GM19452 (cell line): ENCODE measurements around the gene CIDEC.
A peak's percentile ranks its signal among the peaks of the same experiment; 100 is the strongest.
"Not testable (repeated sequence)": the region's sequence is repeated elsewhere in the genome, so short reads cannot be mapped to it uniquely, and the experiment has no call there.

Experiments
- ATAC-seq: cut with Tn5 transposase; IDR thresholded peaks from one replicate; pipeline ENCODE4 v1.9.1; 2021; ENCODE audit not compliant: unreplicated experiment

Gene CIDEC

DNA sequence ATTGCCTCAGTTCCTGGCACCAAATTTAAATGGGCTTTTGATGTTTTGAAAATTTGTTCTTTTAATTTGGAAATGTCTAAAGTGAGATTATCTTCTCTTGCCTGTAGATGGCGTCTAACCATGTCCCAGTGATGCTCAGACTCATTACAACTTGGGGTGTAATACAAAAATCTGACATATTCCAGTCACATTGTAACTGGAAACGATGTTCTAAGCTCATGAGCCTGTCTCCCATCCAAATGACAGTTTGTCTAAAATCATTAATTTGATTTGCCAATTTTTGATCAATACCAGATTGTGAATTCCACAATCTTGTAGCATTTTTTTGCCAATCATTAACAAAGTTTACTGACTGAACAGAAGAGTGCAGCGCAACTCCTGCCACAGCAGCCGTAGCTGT, 31.2 kb downstream of the CIDEC start:
- not testable (repeated sequence) for ATAC-seq

DNA sequence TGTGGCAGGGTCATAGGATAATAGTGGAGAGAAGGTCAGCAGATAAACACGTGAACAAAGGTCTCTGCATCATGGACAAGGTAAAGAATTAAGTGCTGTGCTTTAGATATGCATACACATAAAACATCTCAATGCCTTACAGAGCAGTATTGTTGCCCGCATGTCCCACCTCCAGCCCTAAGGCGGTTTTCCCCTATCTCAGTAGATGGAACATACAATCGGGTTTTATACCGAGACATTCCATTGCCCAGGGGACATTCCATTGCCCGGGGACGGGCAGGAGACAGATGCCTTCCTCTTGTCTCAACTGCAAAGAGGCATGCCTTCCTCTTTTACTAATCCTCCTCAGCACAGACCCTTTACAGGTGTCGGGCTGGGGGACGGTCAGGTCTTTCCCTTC, 32.2 kb downstream of the CIDEC start:
- not testable (repeated sequence) for ATAC-seq

DNA sequence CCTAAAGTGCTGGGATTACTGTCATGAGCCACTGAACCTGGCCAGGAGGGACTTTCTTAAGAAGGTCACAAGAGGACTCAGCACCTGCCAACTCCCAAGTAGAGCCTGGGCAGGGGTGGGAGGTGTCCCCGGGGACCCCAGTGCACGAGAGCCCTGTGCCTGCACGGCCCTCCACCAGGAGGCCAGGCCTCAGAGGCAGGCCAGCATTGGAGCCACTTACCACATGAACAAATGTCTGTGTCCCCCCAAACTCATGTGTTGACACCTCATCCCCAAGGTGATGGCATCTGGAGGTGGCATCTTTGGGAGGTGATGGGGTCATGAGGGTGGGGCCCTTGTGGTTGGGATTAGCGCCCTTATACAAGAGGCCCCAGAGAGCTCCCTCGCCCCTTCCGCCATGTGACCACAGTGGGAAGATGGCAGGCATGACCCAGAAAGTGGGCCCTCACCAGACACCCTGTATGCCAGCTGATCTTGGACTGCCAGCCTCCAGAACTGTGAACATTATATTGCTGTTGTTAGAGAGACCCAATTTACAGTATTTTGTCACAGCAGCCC, 33.0 kb downstream of the CIDEC start:
- no peak for ATAC-seq

DNA sequence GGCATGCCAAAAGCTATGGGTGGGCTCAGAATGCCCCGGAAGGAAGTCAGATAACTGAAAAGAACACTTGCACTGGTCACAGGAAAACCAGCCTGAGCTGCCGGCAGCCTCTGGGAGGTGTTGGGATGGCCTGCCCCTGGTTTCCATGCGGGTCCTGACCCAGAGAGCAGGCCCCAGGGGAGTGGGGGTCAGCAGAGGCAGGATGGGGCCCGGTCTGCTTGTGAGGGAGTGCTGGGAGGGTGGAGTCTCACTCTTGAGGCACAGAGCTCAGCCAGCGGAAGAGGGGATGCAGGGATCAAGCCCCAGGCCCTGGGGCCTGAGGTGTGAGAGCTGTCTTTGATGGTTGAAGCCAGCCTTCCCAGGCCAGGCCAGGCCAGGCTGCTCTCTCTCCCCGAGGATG, 33.8 kb downstream of the CIDEC start:
- ATAC-seq = no peak

DNA sequence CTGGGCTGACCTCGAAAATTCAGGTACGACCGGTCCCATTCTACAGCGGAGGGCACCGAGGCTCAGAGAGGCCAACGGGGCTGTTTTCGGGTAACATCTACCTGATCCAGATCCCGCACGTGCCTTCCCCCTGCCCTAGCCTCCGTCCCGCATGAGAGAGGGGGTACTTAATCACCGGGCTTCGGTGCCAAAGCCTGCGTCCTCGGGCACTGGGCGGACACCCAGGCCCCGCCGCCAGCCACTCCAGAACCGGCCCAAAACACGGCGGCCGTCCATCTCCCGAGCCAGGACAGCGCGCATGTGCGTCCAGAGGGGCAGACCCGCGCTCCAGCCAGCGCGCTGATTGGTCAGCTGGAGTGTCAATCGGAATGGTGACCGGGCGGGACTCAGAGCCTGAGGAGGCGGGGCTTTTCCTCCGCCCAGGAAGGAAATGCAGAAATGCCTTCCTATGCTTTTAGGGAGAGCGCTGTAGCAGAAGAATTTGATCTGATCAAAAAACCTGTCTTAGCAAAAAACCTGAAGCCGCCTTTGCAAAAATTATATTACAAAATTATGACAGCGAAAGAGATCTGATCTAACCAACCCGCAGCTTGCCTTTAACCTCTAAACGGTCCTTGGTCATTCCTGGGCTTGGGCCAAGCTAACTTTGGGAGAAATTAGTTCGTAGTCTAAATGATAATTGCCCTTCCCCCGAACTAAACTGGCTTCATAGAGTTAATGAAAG, 36.2 kb downstream of the CIDEC start, which contains the start of gene RPUSD3:
TSS of gene RPUSD3 (minus strand) at position 294 of the 724 bp plus-strand sequence. CDS start at position 276, 18 bp downstream.
- peak; percentile 98 for ATAC-seq

DNA sequence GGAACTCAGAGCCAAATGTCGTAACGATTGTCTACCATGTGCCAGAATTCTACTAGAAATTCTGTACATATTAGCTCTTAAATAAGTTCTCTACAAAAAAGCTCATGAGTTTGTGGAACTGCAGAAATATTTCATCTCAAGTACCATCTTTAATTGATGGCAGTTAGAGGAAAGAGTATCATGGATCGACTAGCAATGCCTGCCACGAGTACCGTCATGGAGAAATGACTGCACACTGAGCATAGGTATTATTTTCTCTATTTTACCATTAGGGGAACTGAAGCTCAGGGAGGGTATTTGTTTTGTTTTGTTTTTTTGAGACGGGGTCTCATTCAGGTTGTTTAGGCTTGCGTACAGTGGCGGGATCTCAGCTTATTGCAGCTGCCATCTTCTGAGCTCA, 39.0 kb downstream of the CIDEC start:
- ATAC-seq = no peak

DNA sequence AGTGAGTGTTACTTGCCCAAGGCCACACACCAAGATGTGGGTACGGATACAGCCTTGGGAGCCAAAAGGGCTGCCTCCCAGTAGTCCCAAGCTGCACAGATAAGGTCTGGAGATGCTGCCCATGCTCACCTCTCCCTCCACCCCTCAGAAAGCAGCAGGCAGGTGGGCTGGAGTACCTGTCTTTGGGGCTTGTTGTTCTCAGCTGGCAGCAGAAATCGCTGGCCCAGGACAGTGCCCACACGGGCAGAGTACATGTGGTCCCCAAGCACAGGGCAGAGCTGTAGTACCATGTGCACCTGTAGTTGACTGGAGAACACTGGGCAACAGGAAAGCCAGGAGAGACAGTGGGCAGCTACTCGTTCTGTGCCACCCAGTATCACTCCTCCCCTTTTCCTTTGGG, 41.2 kb downstream of the CIDEC start:
- ATAC-seq = no peak

DNA sequence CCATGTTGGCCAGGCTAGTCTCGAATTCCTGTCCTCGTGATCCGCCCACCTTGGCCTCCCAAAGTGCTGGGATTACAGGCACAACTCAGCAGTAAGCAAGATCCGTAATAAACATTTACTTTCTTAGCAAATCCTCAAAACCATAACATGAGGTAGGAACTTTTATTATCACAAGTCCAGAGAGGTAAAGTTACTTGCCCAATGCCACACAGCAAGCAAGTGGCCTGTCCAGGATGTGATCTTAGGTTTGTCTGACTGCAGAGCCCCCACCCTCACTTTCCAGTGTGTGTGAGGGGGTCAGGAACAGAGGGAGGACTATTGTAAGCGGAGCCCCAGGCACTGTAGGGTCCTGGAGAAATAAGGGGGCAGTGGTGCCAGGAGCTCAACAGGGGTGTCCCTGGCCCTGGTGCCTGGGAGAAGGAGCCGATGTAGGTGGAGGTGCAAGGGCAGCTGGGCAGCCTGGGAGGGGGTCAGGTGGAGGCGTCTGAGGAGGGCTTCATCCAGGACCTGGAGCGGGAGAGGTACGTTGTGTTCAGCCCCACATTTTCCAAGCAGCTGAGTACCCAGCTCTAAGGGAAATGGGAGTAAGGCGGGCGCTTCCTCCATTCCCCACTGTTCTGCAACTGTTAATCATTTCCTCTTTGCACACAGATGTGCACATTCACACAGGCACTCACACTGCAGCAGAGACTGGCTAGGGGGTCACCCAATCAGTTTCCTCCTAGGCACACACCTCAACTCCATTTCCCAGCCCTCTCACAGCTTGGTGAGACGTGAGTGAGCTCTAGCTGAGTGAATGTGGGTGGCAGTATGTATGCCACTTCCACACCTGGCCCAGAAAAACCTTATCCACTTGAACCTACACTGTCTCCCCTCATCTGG, 42.1 kb downstream of the CIDEC start:
- no peak for ATAC-seq

DNA sequence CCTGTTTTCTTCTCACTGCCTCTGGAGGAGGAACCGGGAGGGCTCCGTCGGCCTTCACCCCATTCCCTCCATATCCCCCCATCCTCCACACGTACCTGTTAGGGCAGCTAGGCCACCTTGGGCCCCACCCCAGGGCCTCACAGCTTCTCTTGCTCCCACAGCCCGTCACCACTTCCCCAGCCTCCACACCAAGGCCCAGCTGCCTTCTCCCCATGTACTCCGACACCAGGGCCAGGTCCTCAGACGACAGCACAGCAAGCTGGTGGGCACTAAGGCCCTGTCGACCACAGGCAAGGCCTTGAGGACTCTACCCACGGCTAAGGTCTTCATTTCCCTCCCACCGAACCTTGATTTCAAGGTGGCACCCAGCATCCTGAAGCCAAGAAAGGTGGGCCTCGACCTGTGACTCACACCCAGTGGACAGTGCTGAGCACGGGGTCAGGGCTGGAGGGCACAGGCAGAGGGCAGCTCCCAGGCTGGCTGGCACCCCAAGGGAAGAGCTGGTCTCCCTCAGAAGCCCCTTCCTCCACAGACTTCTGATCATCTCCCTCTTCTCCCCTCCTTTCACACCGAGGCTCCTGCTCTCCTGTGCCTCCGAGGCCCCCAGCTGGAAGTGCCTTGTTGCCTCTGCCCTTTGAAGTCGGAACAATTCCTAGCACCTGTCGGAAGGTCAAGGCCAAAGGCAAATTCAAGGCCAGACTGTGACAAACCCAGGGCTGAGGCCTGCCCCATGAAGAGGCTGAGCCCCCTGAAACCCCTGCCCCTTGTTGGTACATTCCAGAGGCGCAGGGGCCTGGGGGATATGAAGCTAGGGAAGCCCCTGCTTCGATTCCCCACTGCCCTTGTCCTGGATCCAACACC, 45.3 kb downstream of the CIDEC start:
- ATAC-seq = no peak

DNA sequence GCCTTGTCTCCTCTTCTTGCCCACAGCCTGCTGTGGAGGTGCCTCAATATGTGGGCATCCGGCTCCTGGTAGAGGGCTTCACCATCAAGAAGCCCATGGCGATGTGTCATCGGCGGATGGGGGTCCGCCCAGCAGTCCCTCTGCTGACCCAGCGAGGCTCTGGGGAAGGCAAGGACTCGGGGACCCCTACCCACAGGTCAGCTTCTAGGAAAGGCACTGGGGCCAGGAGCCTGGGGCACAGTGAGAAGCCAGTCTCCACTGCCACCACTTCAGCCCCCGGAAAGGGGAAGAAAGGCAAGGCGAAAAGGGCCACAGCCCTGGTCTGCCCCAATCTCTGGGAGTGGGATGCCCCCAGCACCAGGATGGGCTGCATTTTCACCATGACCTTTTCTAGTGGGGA, 47.0 kb downstream of the CIDEC start:
- ATAC-seq = no peak

DNA sequence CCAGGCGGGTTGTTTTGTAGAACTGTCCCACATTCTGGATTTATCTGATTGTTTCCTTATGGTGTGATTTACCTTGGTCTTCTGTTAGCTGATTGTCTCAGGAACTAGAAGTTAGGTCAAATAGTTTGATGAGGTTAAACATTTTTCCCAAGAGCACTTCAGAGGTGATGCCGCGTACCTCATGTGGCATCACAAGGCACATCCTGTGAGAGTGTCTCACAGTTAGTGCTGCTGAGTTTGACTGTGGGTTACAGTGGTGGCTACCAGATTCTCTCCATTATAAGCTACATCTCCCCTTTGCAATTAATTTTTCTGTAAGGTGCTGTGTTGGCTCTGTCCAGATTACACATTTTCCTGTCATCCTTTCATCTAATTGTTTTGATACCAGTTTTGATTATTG, 48.8 kb downstream of the CIDEC start:
- no peak for ATAC-seq

DNA sequence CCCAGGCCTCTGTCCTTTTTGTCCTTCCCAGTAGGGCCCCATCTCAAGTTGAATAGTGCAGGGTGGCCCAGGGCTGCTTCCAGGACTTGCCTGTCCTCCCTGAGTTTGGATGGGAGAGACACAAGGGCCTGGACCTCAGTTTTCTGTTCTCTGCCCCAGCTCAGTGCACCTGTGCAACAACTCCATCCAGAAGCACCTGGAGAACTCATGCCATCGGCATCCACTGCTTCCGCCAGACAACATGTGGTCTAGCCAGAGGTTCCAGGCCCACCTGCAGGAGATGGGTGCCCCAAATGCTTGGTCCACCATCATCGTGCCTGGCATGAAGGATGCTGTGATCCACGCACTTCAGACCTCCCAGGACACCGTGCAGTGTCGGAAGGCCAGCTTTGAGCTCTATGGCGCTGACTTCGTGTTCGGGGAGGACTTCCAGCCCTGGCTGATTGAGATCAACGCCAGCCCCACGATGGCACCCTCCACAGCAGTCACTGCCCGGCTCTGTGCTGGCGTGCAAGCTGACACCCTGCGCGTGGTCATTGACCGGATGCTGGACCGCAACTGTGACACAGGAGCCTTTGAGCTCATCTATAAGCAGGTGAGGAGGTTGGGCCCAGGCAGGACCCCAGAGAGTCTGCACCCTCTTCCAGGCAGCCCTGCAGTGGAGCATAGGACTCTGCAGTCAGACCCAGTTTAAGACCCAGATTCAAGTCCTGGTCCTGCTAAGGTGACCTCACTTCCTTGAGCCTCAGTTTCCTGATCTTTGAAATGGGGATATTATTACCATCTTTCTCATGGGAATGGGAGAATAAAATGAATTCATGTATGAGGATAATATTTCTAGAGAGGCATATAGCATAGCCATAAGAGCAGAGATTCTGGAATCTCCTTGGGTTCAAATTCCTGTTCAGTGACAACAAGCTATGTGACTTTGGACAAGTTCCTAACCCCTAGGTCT, 51.0 kb downstream of the CIDEC start:
- no peak for ATAC-seq

DNA sequence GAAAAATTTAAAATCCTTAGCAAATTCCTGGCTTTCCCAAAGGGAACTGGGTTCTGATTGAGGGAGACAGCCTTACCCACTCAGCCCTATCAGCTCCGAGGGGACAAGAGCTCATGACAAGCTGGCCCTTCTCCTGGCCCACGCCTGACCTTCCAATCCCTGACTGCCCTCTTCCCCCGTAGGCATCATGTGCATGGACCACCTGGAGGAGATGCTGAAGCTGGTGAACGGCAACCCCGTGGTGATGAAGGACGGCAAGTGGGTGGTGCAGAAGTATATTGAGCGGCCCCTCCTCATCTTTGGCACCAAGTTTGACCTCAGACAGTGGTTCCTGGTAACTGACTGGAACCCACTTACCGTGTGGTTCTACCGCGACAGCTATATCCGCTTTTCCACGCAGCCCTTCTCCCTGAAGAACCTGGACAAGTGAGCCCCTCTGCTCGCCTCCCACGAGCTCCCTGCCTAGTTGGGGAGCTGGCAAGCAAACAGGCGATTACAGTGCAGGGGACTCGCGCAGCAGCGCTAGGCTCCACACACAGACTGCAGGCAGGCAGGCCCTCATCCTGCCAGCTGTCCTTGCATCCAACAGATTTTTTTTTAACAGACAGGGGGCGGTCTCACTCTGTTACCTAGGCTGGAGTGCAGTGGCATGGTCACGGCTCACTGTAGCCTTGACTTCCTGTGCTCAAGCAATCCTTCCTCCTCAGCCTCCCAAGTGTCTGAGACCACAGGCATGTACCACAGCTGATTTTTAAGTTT, 53.1 kb downstream of the CIDEC start:
- ATAC-seq = no peak

DNA sequence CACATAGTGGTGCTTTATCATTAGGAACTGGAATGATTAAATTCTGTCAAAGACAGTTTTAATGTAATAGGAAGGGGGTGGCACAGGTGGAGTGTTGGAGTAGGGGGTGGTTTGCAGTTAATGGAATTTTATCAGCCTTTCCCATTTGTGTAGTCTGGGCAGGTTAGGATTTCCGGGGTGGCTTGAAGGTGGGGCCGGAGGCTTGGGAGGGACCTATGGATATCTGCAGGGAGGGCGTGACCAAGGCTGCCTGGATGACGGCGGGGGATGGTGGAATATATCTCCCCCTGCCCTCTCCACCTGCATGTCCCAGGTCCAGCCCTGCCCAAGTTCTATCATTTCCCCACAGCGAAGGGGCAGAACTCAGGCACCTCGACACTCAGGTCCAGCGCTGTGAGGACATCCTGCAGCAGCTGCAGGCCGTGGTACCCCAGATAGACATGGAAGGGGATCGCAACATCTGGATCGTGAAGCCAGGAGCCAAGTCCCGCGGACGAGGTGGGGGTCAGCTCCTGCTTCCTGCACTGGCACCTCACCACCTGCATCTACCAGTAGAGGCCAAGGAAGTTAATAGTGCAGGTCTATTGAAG, 54.5 kb downstream of the CIDEC start:
- no peak for ATAC-seq

DNA sequence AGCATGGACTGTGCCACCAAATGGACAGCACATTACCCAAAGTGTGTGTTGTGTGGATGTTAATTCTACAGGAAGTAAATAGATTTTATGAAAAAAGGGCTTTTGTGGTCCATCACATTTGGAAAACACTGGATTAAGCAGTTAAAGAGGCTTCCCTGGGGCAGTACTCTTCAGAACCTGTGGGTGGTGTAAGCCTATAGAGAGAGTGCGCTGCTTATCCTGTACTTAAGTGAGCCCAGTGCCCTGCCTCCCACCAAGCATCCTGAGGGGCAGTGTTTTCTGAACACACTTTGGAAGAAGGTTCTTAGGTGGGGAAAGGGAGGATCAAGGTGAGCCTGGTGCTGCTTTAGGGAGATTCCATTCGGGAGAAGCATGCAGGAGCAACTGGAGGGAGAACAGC, 59.1 kb downstream of the CIDEC start:
- no peak for ATAC-seq

DNA sequence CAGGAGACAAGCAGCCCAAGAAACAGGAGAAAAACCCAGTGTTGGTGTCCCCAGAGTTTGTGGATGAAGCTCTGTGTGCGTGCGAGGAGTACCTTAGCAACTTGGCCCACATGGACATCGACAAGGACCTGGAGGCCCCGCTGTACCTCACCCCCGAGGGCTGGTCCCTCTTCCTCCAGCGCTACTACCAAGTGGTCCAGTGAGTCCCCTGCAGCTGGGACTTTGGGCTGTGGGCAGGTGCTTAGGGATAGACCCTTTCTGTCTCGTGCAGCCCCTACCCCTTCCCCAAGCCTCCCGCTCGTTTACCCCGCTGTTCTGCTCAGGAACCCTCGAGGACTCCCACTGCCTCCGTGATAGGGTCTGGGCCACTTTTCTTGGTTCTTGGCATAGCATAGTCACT, 59.5 kb downstream of the CIDEC start:
- no peak for ATAC-seq

DNA sequence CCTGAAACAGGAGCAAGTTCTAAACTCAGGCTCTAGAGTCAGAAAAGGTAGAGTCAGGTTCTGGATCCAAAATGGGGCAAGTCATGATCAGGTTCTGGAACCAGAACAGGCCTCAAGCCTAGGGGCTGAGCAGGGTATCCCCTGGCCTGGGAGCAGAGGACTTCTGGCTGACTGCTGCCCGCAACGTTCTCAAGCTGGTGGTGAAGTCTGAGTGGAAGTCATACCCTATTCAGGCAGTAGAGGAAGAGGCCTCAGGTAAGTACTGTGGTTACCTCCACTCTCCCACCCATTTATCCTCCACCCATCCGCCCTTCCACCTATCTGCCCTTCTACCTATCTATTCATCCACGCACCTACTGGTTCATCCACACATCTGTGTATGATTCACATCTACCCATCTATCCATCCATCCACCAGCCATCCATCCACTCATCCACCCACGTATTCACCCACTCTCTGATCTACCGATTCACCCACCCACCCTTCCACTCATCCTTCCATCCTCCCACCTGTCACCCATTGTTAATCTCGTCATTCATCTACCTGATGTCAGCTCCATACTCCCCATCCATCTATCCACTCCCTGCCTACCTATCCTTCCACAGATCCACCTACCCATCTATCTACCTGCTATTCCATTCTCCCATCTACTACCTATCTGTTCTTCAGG, 61.3 kb downstream of the CIDEC start:
- ATAC-seq = no peak

DNA sequence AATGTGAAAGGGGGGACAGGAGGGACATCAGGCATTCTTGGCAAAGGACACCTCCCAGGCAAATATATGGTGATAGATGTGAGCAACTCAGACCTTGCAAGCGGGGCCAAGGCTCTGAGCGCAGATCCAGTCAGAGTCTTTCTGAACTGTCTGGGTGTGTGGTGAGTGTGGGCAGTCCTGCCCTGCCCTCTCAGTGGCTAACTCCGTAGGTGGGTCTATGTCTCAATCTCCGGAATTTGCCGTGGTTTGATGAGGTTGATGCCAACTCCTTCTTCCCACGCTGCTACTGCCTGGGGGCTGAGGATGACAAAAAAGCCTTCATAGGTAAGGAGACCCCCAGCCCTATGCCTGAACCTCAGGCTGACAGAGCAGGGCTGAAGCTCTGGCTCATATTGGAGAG, 62.6 kb downstream of the CIDEC start:
- ATAC-seq = no peak
